DOHH2 (cell line): ENCODE results near the gene PCDHGC4.

Source experiments
- H3F3A ChIP-seq: fragments of 200-600 bp; sonication (generic), shearing (Covaris generic); 2 replicates; pipeline ENCODE4 v1.6.0; 2016; ENCODE audit warnings: antibody characterized with exemption, mild to moderate bottlenecking; ENCODE audit not compliant: control insufficient read depth, insufficient read depth
- H3K27ac ChIP-seq: fragments of 200-600 bp; sonication (generic); 2 replicates; pipeline ENCODE4 v1.5.1; 2014; ENCODE audit warnings: low read depth, mild to moderate bottlenecking, low read length, moderate library complexity
- H3K27me3 ChIP-seq: fragments of 200-600 bp; sonication (generic); 2 replicates; pipeline ENCODE4 v1.6.1; 2014; ENCODE audit warnings: mild to moderate bottlenecking, low read length, mixed read lengths; ENCODE audit not compliant: control insufficient read depth
- H3K36me3 ChIP-seq: fragments of 200-600 bp; sonication (generic); 2 replicates; pipeline ENCODE4 v1.6.1; 2014; ENCODE audit warnings: mild to moderate bottlenecking, low read length, moderate library complexity, mixed read lengths; ENCODE audit not compliant: control insufficient read depth
- H3K4me1 ChIP-seq: fragments of 200-600 bp; sonication (generic); 2 replicates; pipeline ENCODE4 v1.6.1; 2014; ENCODE audit warnings: mild to moderate bottlenecking, low read length, mixed read lengths; ENCODE audit not compliant: control insufficient read depth
- H3K4me2 ChIP-seq: fragments of 200-600 bp; sonication (generic); 2 replicates; pipeline ENCODE4 v1.6.0; 2014; ENCODE audit warnings: mild to moderate bottlenecking, low read length, moderate library complexity
- H3K4me3 ChIP-seq: fragments of 200-600 bp; sonication (generic); 2 replicates; pipeline ENCODE4 v1.5.1; 2014; ENCODE audit warnings: mild to moderate bottlenecking, low read length, mixed read lengths
- H3K79me2 ChIP-seq: fragments of 200-600 bp; sonication (generic); 2 replicates; pipeline ENCODE4 v1.6.1; 2014; ENCODE audit warnings: mild to moderate bottlenecking, low read length, mixed read lengths; ENCODE audit not compliant: control insufficient read depth
- H3K9me2 ChIP-seq: fragments of 200-600 bp; sonication (generic); replicated peaks from 2 replicates; pipeline ENCODE4 v1.6.1; 2014; ENCODE audit warnings: mild to moderate bottlenecking, low read length, mixed read lengths; ENCODE audit not compliant: control insufficient read depth
- H3K9me3 ChIP-seq: fragments of 200-600 bp; sonication (generic); 2 replicates; pipeline ENCODE4 v1.6.1; 2014; ENCODE audit warnings: antibody characterized with exemption, low read length, mixed read lengths; ENCODE audit not compliant: control insufficient read depth, insufficient read depth
- H4K20me1 ChIP-seq: fragments of 200-600 bp; sonication (generic); 2 replicates; pipeline ENCODE4 v1.6.0; 2014; ENCODE audit warnings: low read depth, mild to moderate bottlenecking, antibody characterized with exemption, low read length, moderate library complexity; ENCODE audit not compliant: control insufficient read depth, insufficient read depth
- CTCF ChIP-seq: fragments of 200-600 bp; sonication (generic); IDR thresholded peaks from one replicate; pipeline ENCODE4 v1.5.1; 2014; ENCODE audit warnings: antibody characterized with exemption, mild to moderate bottlenecking, low read depth, low read length; ENCODE audit not compliant: poor library complexity, severe bottlenecking
- EZH2phosphoT487 ChIP-seq: fragments of 200-600 bp; sonication (generic); IDR thresholded peaks from 2 replicates; pipeline ENCODE4 v1.6.1; 2017; ENCODE audit warnings: borderline replicate concordance, mild to moderate bottlenecking, antibody characterized with exemption, low read length, moderate library complexity, mixed read lengths

Gene PCDHGC4

GRCh38 chr5:141513627-141514329 is 28.9 kb downstream of the PCDHGC4 start:
- Histone ChIP-seq H3F3A (peaks cover 45% of the 10 kb centered on the region), H3K9me3 (no peaks in the 10 kb centered on the region), H3K4me1 (peaks cover 87% of the 10 kb centered on the region), H3K27ac (peak overlapping the region; percentile 100), H4K20me1 (no peaks in the 10 kb centered on the region), H3K36me3 (peaks cover 80% of the 10 kb centered on the region), H3K9me2 (no peaks in the 10 kb centered on the region), H3K4me3 (peak overlapping the region; percentile 79), H3K79me2 (peaks cover 23% of the 10 kb centered on the region), H3K4me2 (peak overlapping the region; percentile 97), H3K27me3 (no peaks in the 10 kb centered on the region)
- TF ChIP-seq CTCF (no peak), EZH2phosphoT487 (no peak)

GRCh38 chr5:141514330-141515133 is 29.7 kb downstream of the PCDHGC4 start:
- H3K9me3 ChIP-seq: no peaks in the 10 kb centered on the region
- peak overlapping the region; percentile 100 for H3K27ac ChIP-seq

GRCh38 chr5:141515141-141515540 is 30.3 kb downstream of the PCDHGC4 start:
- peaks cover 35% of the 10 kb centered on the region for H3F3A ChIP-seq

More at GRCh38 chr5:141514330-141515133, 29.7 kb downstream of the PCDHGC4 start:
- peak overlapping the region; percentile 97 for H3K4me2 ChIP-seq
- no peaks in the 10 kb centered on the region for H3K9me2 ChIP-seq
- H3F3A ChIP-seq: peaks cover 39% of the 10 kb centered on the region
- H4K20me1 ChIP-seq: no peaks in the 10 kb centered on the region
- no peak for TF ChIP-seq EZH2phosphoT487
- TF ChIP-seq CTCF: no peak
- H3K36me3 ChIP-seq: peaks cover 81% of the 10 kb centered on the region
- peaks cover 80% of the 10 kb centered on the region for H3K4me1 ChIP-seq
- H3K79me2 ChIP-seq: peaks cover 19% of the 10 kb centered on the region
- H3K27me3 ChIP-seq: no peaks in the 10 kb centered on the region
- H3K4me3 ChIP-seq: peak overlapping the region; percentile 79

More at GRCh38 chr5:141515141-141515540, 30.3 kb downstream of the PCDHGC4 start:
- Histone ChIP-seq H3K9me2 (no peaks in the 10 kb centered on the region), H3K36me3 (peaks cover 81% of the 10 kb centered on the region), H3K27ac (peak overlapping the region; percentile 100), H4K20me1 (no peaks in the 10 kb centered on the region), H3K4me3 (peak overlapping the region; percentile 79), H3K27me3 (no peaks in the 10 kb centered on the region), H3K4me2 (peak overlapping the region; percentile 97), H3K4me1 (peaks cover 80% of the 10 kb centered on the region), H3K79me2 (peaks cover 14% of the 10 kb centered on the region), H3K9me3 (no peaks in the 10 kb centered on the region)
- TF ChIP-seq CTCF (no peak), EZH2phosphoT487 (no peak)
